Heart left ventricle (tissue), 16 donors: ENCODE results near the gene SPEG. TPM values are rescaled to one million over a fixed set of nuclear protein-coding genes. Genes with fewer than 3 reads are reported as not detected.

Experiments used
- ATAC-seq, 4 donors: fragments of 200-7000 bp; cut with Tn5 transposase; one replicate each; pipeline ENCODE4 v1.9.1; 2020 to 2022; ENCODE audit warnings: moderate library complexity in 4 of 4, mild to moderate bottlenecking in 3 of 4, moderate number of reproducible peaks in 1 of 4
- DNase-seq, 5 donors: peaks; one replicate each; pipeline ENCODE4 v3.0.0-alpha.2; 2020
- H3K27ac ChIP-seq, 12 donors: fragments of 200-600 bp; sonication (generic) in 4 of 12; one replicate each; pipeline versions ENCODE4 v1.5.0 to v1.8.0; 2016 to 2022; ENCODE audit warnings: mild to moderate bottlenecking in 2 of 12
- H3K27me3 ChIP-seq, 9 donors: fragments of 200-600 bp; sonication (generic) in 2 of 9; one replicate each; pipeline versions ENCODE4 v1.5.1 to v1.8.0; 2016 to 2022; ENCODE audit warnings: mild to moderate bottlenecking in 3 of 9
- H3K36me3 ChIP-seq, 9 donors: fragments of 200-600 bp; sonication (generic) in 2 of 9; one replicate each; pipeline versions ENCODE4 v1.5.0 to v1.8.0; 2018 to 2022; ENCODE audit warnings: mild to moderate bottlenecking in 2 of 9
- H3K4me1 ChIP-seq, 12 donors: fragments of 200-600 bp; sonication (generic) in 4 of 12; one replicate each; pipeline versions ENCODE4 v1.5.0 to v1.8.0; 2016 to 2022; ENCODE audit warnings: mild to moderate bottlenecking in 3 of 12
- H3K4me3 ChIP-seq, 12 donors: fragments of 200-600 bp; sonication (generic) in 4 of 12; one replicate each; pipeline versions ENCODE4 v1.5.0 to v1.8.0; 2017 to 2022; ENCODE audit warnings: mild to moderate bottlenecking in 9 of 12, moderate library complexity in 4 of 12
- H3K9me3 ChIP-seq, 12 donors: fragments of 200-600 bp; sonication (generic) in 4 of 12; one replicate each; pipeline versions ENCODE4 v1.5.0 to v1.8.0; 2016 to 2022; ENCODE audit warnings: mild to moderate bottlenecking in 1 of 12
- CTCF ChIP-seq, 12 donors: fragments of 200-600 bp; sonication (generic) in 4 of 12; IDR thresholded peaks; one replicate each; pipeline versions ENCODE4 v1.5.0 to v1.8.0; 2018 to 2022; ENCODE audit warnings: antibody characterized with exemption in 12 of 12, mild to moderate bottlenecking in 5 of 12
- POLR2A ChIP-seq, 2 donors: fragments of 450-650 bp; IDR thresholded peaks; one replicate each; pipeline ENCODE4 v1.6.1; 2017; ENCODE audit warnings: antibody characterized with exemption in 2 of 2, mild to moderate bottlenecking in 2 of 2, moderate library complexity in 2 of 2
- WGBS, 4 donors: extraction: QIAGEN DNeasy Blood & Tissue Kit in 2 of 4; methylation state at CpG; one replicate each; pipeline versions ENCODE4 v1.1.5 to v1.1.7; 2013 to 2018; 5-methylcytosine and 5-hydroxymethylcytosine counted together
- intact Hi-C, 10 donors: fragments of 100-400 bp; cut with DNase I; formaldehyde crosslinking; loops; one replicate each; pipeline versions ENCODE4 v1.11.1 to v1.14.2; 2022
- polyA plus RNA-seq, 2 donors: library from polyadenylated mRNA; stranded (reverse); fragments of 200-250 nt; gene quantifications; one replicate each; pipeline ENCODE4 v1.2.3, GENCODE V29; 2013
- total RNA-seq, 9 donors: library from RNA; depleted of rRNA in 2 of 9; stranded (reverse); fragments of >200 nt in 2 of 9; fragmentation: NEBNext Ultra II Directional in 3 of 9; extraction: Animal tissue kit (Norgen Biotek cat#: 25700) in 3 of 9; gene quantifications; one replicate each; pipeline versions ENCODE4 v1.1.0 to v1.2.4, GENCODE V29; 2016 to 2023
- donor health status: ischemic (EF 13 %, LVEDD 7.1; RV severe dilation, severe dysfunction).
- donor health status: healthy with polysubstance abuse.
- donor health status: DM: no; HTN: yes; CAD: no.
- donor health status: DM: no; HTN: no; CAD: no.
- donor health status: ischemic (EF 25% LVEDD 6.9; RV normal size, moderate dysfunction).
- donor health status: ischemic (EF 25% LVEDD 5.7; RV mildly dilated, moderate dysfunction).
- donor health status: healthy.
- donor health status: DM: yes; HTN: yes; CAD: no.
- donor health status: ischemic (EF 35%, LVEDD 5.7; RV mildly dilated, moderate dysfunction).
- donor health status: nonischemic (EF 11% LVEDD 7.7; RV severe dilation, severe dysfunction).
- donor health status: DM: yes; HTN: yes; CAD: no.
- donor health status: PGD.
- donor health status: ischemic (EF 29% LVEDD 5.4; RV normal size, mild dysfunction).
- donor health status: nonischemic (EF 23%, LVEDD 6.1; RV moderate dilation, normal function).

The SPEG gene
- total and polyA plus RNA-seq, 11 donors = 64.8 to 150 (median 108) TPM

- peak; percentile 81 to 94 (median 88) for TF ChIP-seq CTCF (IDR thresholded peaks at IDR 0.05)
- no peak for TF ChIP-seq POLR2A (IDR thresholded peaks at IDR 0.05)
- DNase-seq = peak in 4 of 5 donors; percentile 63 to 75 (median 68)
- intact Hi-C loops = loop anchor here in 9 of 10 donors (1.0 to 10.0 kb wide), 9 partner anchors 34 to 222 kb away; partner anchors contain the start of gene SLC4A3 (in 1 of the 9)
- no peaks in the 10 kb centered on the region for H3K9me3 ChIP-seq
- H3K27me3 ChIP-seq = peaks cover 0 to 3% (median 0%) of the 10 kb centered on the region in 9 donors
- H3K27ac ChIP-seq = peak overlapping the region in 7 of 12 donors; percentile 90 to 99 (median 93)
- H3K4me3 ChIP-seq = no peak overlapping the region
- WGBS, 4 donors = 21% methylated on average over 15 of the region's 15 CpGs
- peaks cover 0 to 48% (median 17%) of the 10 kb centered on the region in 12 donors for H3K4me1 ChIP-seq
- H3K36me3 ChIP-seq = no peaks in the 10 kb centered on the region
- peak in 1 of 4 donors; percentile 26 for ATAC-seq
These were observed 31.8 kb upstream of the SPEG start for GRCh38 chr2:219402665-219403515.

- TF ChIP-seq CTCF (IDR thresholded peaks at IDR 0.05) (no peak), POLR2A (IDR thresholded peaks at IDR 0.05) (no peak)
- no peaks in the 10 kb centered on the region for H3K9me3 ChIP-seq
- H3K4me1 ChIP-seq = peaks cover 0 to 57% (median 17%) of the 10 kb centered on the region in 12 donors
- no peak for DNase-seq
- no peak for ATAC-seq
- H3K36me3 ChIP-seq = no peaks in the 10 kb centered on the region
- WGBS, 4 donors = 89 to 92% (median 90%) methylated on average over 9 of the region's 9 CpGs
- H3K27me3 ChIP-seq = peaks cover 0 to 3% (median 0%) of the 10 kb centered on the region in 9 donors
- intact Hi-C loops = loop anchor here in 9 of 10 donors (1.0 to 10.0 kb wide), 14 partner anchors 17 to 221 kb away; partner anchors contain the start of genes SPEG (in 2 of the 9) and SLC4A3 (in 1 of the 9)
- no peak overlapping the region for H3K4me3 ChIP-seq
- H3K27ac ChIP-seq = peak overlapping the region; percentile 83 to 99 (median 92)
These were observed 30.8 kb upstream of the SPEG start for GRCh38 chr2:219403861-219404260.

- ATAC-seq (peak; percentile 57 to 66 (median 60)), DNase-seq (peak in 4 of 5 donors; percentile 55 to 77 (median 67))
- Histone ChIP-seq H3K27me3 (peaks cover 0 to 3% (median 0%) of the 10 kb centered on the region in 9 donors), H3K36me3 (no peaks in the 10 kb centered on the region), H3K4me1 (peaks cover 0 to 61% (median 17%) of the 10 kb centered on the region in 12 donors), H3K4me3 (peak overlapping the region in 7 of 12 donors; percentile 3 to 37 (median 19)), H3K9me3 (no peaks in the 10 kb centered on the region), H3K27ac (peak overlapping the region; percentile 83 to 99 (median 92))
- intact Hi-C loops = loop anchor here in 7 of 10 donors (2.0 to 10.0 kb wide), 12 partner anchors 16 to 220 kb away; partner anchors contain the start of genes SPEG (in 2 of the 7) and SLC4A3 (in 1 of the 7)
- 42 to 52% (median 50%) methylated on average over 10 of the region's 10 CpGs for WGBS, 4 donors
- no peak for TF ChIP-seq CTCF (IDR thresholded peaks at IDR 0.05)
- no peak for TF ChIP-seq POLR2A (IDR thresholded peaks at IDR 0.05)
These were observed 30.2 kb upstream of the SPEG start for GRCh38 chr2:219404291-219404910.
